A673 (cell line): ENCODE data around the gene CTIF. TPM values are rescaled to one million over a fixed set of nuclear protein-coding genes. Genes with fewer than 3 reads are reported as not detected.

Source experiments
- BruUV-seq: library from RNA; stranded (reverse); fragments of 400-500 nt; replicated peaks from 2 replicates; lab custom pipeline; 2021; lab: Mats Ljungman, UMichigan
- CTCF ChIA-PET: fragments of 300-600 bp; sonication (Branson Sonifier 250); formaldehyde crosslinking; loops from one replicate; lab custom pipeline; 2022; ENCODE audit warnings: antibody characterized with exemption; lab: Charles Lee
- POLR2A ChIA-PET: fragments of 300-600 bp; sonication (Branson Sonifier 250); formaldehyde crosslinking; loops from one replicate; lab custom pipeline; 2022; ENCODE audit warnings: antibody characterized with exemption; ENCODE audit not compliant: low non-redundant PET; lab: Charles Lee
- DNase-seq: peaks from one replicate; pipeline ENCODE4 v3.0.0-alpha.2; 2015; ENCODE audit warnings: low spot score
- H3K27ac ChIP-seq: fragments of 200-600 bp; sonication (generic); 2 replicates; pipeline ENCODE4 v1.5.1; 2016; ENCODE audit warnings: mixed run types, low read depth, mild to moderate bottlenecking, mixed read lengths, antibody characterized with exemption, low read length; ENCODE audit not compliant: poor library complexity, severe bottlenecking
- H3K27me3 ChIP-seq: fragments of 200-600 bp; sonication (generic); replicated peaks from 2 replicates; pipeline ENCODE4 v1.6.1; 2017; ENCODE audit warnings: mixed run types, low read depth, mild to moderate bottlenecking, mixed read lengths, antibody characterized with exemption, low read length; ENCODE audit not compliant: insufficient read depth, poor library complexity
- H3K36me3 ChIP-seq: fragments of 200-600 bp; sonication (generic); 2 replicates; pipeline ENCODE4 v1.6.1; 2016; ENCODE audit warnings: mixed run types, mild to moderate bottlenecking, mixed read lengths, antibody characterized with exemption, low read length; ENCODE audit not compliant: insufficient read depth, poor library complexity, severe bottlenecking
- H3K4me1 ChIP-seq: fragments of 200-600 bp; sonication (generic); 2 replicates; pipeline ENCODE4 v1.6.1; 2017; ENCODE audit warnings: mixed run types, mild to moderate bottlenecking, mixed read lengths, antibody characterized with exemption, low read length; ENCODE audit not compliant: insufficient read depth, poor library complexity, severe bottlenecking
- H3K4me3 ChIP-seq: fragments of 200-600 bp; sonication (generic); 2 replicates; pipeline ENCODE4 v1.5.1; 2016; ENCODE audit warnings: low read depth, mixed run types, mild to moderate bottlenecking, mixed read lengths, low read length; ENCODE audit not compliant: poor library complexity, severe bottlenecking
- H3K9me3 ChIP-seq: fragments of 200-600 bp; sonication (generic); 2 replicates; pipeline ENCODE4 v1.6.1; 2016; ENCODE audit warnings: mixed run types, low read depth, mild to moderate bottlenecking, mixed read lengths, antibody characterized with exemption, low read length; ENCODE audit not compliant: poor library complexity, severe bottlenecking
- EZH2 ChIP-seq: fragments of 200-600 bp; sonication (generic); IDR thresholded peaks from 2 replicates; pipeline ENCODE4 v1.6.1; 2017; ENCODE audit warnings: borderline replicate concordance, low read depth, mild to moderate bottlenecking, mixed read lengths, antibody characterized with exemption, low read length; ENCODE audit not compliant: poor library complexity, severe bottlenecking
- intact Hi-C: fragments of 100-400 bp; cut with micrococcal nuclease; formaldehyde crosslinking; loops from one replicate; pipeline ENCODE4 v1.10.0; 2022; ENCODE audit not compliant: unreplicated experiment
- total RNA-seq: library from RNA; stranded (reverse); gene quantifications from 2 replicates; pipeline ENCODE4 v1.2.3, GENCODE V29; 2021
- TF ChIP-seq, protein P1 (sequence below): fragments of 300-800, 200-600 bp; sonication (generic); conservative IDR thresholded peaks from 2 replicates; pipeline ENCODE4 v1.5.1; 2017; ENCODE audit warnings: low read depth, mild to moderate bottlenecking, antibody characterized with exemption, low read length, moderate library complexity, mixed read lengths

Gene CTIF
- total RNA-seq, 1 experiment from 2014 or later, result 23.5 TPM

DNA sequence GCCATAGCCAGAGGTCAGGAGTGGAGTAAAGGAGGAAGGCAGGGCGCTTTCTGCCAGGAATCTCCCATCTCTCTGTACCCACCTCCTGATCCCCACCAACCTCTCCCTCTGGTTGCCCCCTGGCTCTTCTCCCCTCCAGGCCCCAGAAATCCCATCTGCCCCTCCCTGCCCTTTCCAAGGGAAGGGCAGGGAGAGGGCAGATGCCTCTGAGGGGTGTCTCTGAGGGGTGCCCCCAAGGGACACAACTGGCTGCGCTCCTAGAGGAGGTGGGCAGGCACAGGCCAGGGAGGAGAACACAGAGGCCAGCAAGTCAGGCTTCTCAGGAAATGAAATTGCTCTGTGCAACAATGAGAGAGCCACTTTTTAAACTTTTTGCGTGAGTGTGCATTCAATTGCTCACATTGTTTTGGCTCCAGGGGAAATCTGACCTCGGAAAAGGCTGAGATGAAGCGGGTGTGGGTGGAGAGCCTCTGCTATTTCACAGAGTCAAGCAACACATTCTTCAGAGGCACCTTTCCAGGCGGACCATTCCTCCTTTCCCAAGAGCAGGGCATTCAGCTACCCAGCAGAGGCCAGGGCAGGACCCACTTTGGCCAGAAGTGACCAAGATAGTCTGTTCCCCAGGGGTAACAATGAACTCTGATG lies 286.4 kb downstream of the CTIF start:
- Histone ChIP-seq H3K9me3 (peaks cover 8% of the 10 kb centered on the region), H3K4me3 (no peak overlapping the region), H3K27ac (no peak overlapping the region), H3K27me3 (no peaks in the 10 kb centered on the region), H3K4me1 (peaks cover 42% of the 10 kb centered on the region), H3K36me3 (no peaks in the 10 kb centered on the region)
- BruUV-seq, result no TSS peak
- intact Hi-C loops, result no loop called here
- POLR2A ChIA-PET, result no interaction called here
- CTCF ChIA-PET, result no interaction called here
- DNase-seq, result no peak
- TF ChIP-seq EZH2, result no peak
- TF ChIP-seq, protein P1, sequence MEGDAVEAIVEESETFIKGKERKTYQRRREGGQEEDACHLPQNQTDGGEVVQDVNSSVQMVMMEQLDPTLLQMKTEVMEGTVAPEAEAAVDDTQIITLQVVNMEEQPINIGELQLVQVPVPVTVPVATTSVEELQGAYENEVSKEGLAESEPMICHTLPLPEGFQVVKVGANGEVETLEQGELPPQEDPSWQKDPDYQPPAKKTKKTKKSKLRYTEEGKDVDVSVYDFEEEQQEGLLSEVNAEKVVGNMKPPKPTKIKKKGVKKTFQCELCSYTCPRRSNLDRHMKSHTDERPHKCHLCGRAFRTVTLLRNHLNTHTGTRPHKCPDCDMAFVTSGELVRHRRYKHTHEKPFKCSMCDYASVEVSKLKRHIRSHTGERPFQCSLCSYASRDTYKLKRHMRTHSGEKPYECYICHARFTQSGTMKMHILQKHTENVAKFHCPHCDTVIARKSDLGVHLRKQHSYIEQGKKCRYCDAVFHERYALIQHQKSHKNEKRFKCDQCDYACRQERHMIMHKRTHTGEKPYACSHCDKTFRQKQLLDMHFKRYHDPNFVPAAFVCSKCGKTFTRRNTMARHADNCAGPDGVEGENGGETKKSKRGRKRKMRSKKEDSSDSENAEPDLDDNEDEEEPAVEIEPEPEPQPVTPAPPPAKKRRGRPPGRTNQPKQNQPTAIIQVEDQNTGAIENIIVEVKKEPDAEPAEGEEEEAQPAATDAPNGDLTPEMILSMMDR, result no peak

DNA sequence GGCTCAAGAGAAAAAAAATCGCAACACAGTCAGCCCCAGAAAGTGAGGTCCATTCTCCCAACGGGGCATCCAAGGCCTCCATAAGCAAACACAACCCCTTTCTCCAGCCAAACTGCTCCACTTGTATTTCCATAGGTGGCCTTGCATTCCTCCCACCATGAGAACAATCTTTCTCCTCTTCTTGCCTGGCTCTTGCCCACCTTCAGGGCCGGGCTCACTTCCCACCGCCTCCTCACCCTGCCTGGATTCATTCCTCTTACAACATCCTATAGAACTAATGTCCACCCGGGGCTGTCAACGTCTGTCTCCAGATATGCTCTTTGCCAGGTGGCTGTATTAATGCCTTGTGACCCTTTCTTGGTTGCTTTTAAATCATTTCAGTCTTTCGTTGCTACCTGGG lies 287.4 kb downstream of the CTIF start:
- DNase-seq, result no peak
- intact Hi-C loops, result no loop called here

DNA sequence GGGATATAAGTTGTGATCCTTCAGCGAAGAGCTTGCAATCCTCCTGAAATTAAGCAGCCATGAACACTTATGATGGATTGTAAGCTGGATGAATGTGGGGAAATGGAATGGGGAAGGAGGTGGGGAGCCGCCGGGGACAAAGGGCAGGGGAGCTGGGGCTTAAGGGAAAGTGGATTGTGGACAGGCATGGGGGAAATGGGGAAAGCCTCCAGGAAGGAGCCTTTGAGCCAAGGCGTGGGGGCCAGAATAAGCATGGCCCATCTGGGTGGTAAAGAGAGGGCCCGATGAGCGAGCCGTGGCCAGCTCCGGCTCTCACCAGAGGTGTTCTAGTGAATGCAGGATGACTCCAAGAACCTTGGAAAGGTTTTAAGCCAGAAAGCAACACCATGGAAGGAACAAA lies 288.0 kb downstream of the CTIF start:
- Histone ChIP-seq H3K36me3 (no peaks in the 10 kb centered on the region), H3K9me3 (peaks cover 8% of the 10 kb centered on the region), H3K27ac (no peak overlapping the region), H3K4me3 (no peak overlapping the region), H3K4me1 (peaks cover 51% of the 10 kb centered on the region), H3K27me3 (no peaks in the 10 kb centered on the region)
- BruUV-seq, result no TSS peak
- TF ChIP-seq EZH2, result no peak
- TF ChIP-seq, protein P1, result no peak
- no peak for DNase-seq
- ChIA-PET CTCF (no interaction called here), POLR2A (no interaction called here)
- intact Hi-C loops, result no loop called here

More for the DNA sequence above, 287.4 kb downstream of the CTIF start:
- peaks cover 8% of the 10 kb centered on the region for H3K9me3 ChIP-seq
- CTCF ChIA-PET, result no interaction called here
- no peak for TF ChIP-seq EZH2
- TF ChIP-seq, protein P1, result no peak
- no peak overlapping the region for H3K27ac ChIP-seq
- no peak overlapping the region for H3K4me3 ChIP-seq
- H3K27me3 ChIP-seq, result no peaks in the 10 kb centered on the region
- BruUV-seq, result no TSS peak
- POLR2A ChIA-PET, result no interaction called here
- H3K4me1 ChIP-seq, result peaks cover 46% of the 10 kb centered on the region
- H3K36me3 ChIP-seq, result no peaks in the 10 kb centered on the region
